ENCODE measurements around the gene EPB41L4B. TPM values are rescaled to one million over a fixed set of nuclear protein-coding genes. Genes with fewer than 3 reads are reported as not detected.
"Not testable (repeated sequence)": the region's sequence is repeated elsewhere in the genome, so short reads cannot be mapped to it uniquely, and the experiment has no call there.

The EPB41L4B gene
- total and polyA plus RNA-seq, 2 experiments from 2014 or later: 11.0 to 32.2 TPM

GRCh38 chr9:109360771-109361170 is 39.9 kb upstream of the EPB41L4B start:
- no peak overlapping the region for H2AFZ ChIP-seq
- no peaks in the 10 kb centered on the region for H3K4me1 ChIP-seq (ENCODE audit: insufficient read depth)
- H3K36me3 Mint-ChIP-seq (ENCODE audit: low read depth): no peaks in the 10 kb centered on the region
- H3K9me2 ChIP-seq (ENCODE audit: insufficient read depth): no peaks in the 10 kb centered on the region
- H3K27ac Mint-ChIP-seq: no peak overlapping the region
- no peak for TF ChIP-seq STAT1 (IDR thresholded peaks at IDR 0.05; ENCODE audit: unreplicated experiment)
- TF ChIP-seq EZH2phosphoT487 (IDR thresholded peaks at IDR 0.05; ENCODE audit: unreplicated experiment): no peak
- TF ChIP-seq ZNF331 (CRISPR knock-in tag; IDR thresholded peaks at IDR 0.05; ENCODE audit: low read depth): no peak
- TF ChIP-seq ZNF462 (CRISPR knock-in tag; IDR thresholded peaks at IDR 0.05): no peak
- TF ChIP-seq CREB1 (CRISPR knock-in tag; IDR thresholded peaks at IDR 0.05; ENCODE audit: low read depth): no peak
- no peak for TF ChIP-seq REST (IDR thresholded peaks at IDR 0.05; ENCODE audit: unreplicated experiment)
- no peak for TF ChIP-seq ZNF114 (CRISPR knock-in tag; IDR thresholded peaks at IDR 0.05)
- TF ChIP-seq CTCF (conservative IDR thresholded peaks at IDR 0.05; ENCODE audit: low read depth in 2 of 2): no peak
- no peaks in the 10 kb centered on the region for H3K79me2 ChIP-seq (replicated peaks; ENCODE audit: insufficient read depth)
- H3K9me3 Mint-ChIP-seq: no peaks in the 10 kb centered on the region
- H3K36me3 ChIP-seq (ENCODE audit: insufficient read depth): no peaks in the 10 kb centered on the region
- no peak overlapping the region for H3K4me3 ChIP-seq
- H4K20me1 ChIP-seq (replicated peaks; ENCODE audit: insufficient read depth): no peaks in the 10 kb centered on the region
- no peak overlapping the region for H3K4me3 Mint-ChIP-seq
- ATAC-seq (no peak), DNase-seq (ENCODE audit: low spot score) (no peak)
- H3K4me1 Mint-ChIP-seq: no peaks in the 10 kb centered on the region
- H3K4me2 ChIP-seq: no peak overlapping the region
- no peaks in the 10 kb centered on the region for H3K27me3 ChIP-seq (ENCODE audit: insufficient read depth)
- no peak overlapping the region for H3K27ac ChIP-seq (ENCODE audit: low read depth)
- H3K27me3 Mint-ChIP-seq (ENCODE audit: insufficient read depth, low read depth, poor library complexity): peaks cover 4% of the 10 kb centered on the region
- H3F3A ChIP-seq (replicated peaks; ENCODE audit: low read depth): no peaks in the 10 kb centered on the region

- not testable (repeated sequence) for DNase-seq (ENCODE audit: low spot score); H3K4me2 ChIP-seq; ATAC-seq; H3K9me2 ChIP-seq (ENCODE audit: insufficient read depth); H2AFZ ChIP-seq; H3K4me1 Mint-ChIP-seq; H3F3A ChIP-seq (replicated peaks; ENCODE audit: low read depth); H3K27me3 ChIP-seq (ENCODE audit: insufficient read depth); H3K4me3 ChIP-seq; H3K79me2 ChIP-seq (replicated peaks; ENCODE audit: insufficient read depth); H3K36me3 Mint-ChIP-seq (ENCODE audit: low read depth); H3K4me3 Mint-ChIP-seq; H3K27ac ChIP-seq (ENCODE audit: low read depth); H3K4me1 ChIP-seq (ENCODE audit: insufficient read depth); H3K27me3 Mint-ChIP-seq (ENCODE audit: insufficient read depth, low read depth, poor library complexity); H4K20me1 ChIP-seq (replicated peaks; ENCODE audit: insufficient read depth); H3K9me3 Mint-ChIP-seq; H3K36me3 ChIP-seq (ENCODE audit: insufficient read depth)
- 0 out of 2 replicates have a peak overlapping the region, but pooled peaks have one; percentile 35 for H3K27ac Mint-ChIP-seq
Observed at GRCh38 chr9:109358968-109359603, 38.2 kb upstream of the EPB41L4B start.
